GM18867 (cell line): ENCODE results near the gene METTL5.

Experiments used
- ATAC-seq: cut with Tn5 transposase; IDR thresholded peaks from one replicate; pipeline ENCODE4 v1.9.1; 2021; ENCODE audit warnings: mild to moderate bottlenecking, moderate library complexity; ENCODE audit not compliant: unreplicated experiment

The METTL5 gene

GRCh38 chr2:169782513-169782912 lies 42.2 kb downstream of the METTL5 start:
- no peak for ATAC-seq

GRCh38 chr2:169781249-169782013 lies 43.3 kb downstream of the METTL5 start:
- no peak for ATAC-seq

GRCh38 chr2:169778446-169778845 lies 46.3 kb downstream of the METTL5 start:
- ATAC-seq, result no peak

- ATAC-seq, result no peak
These were observed 48.4 kb downstream of the METTL5 start for GRCh38 chr2:169776252-169776761.

- ATAC-seq, result no peak
These were observed 48.9 kb downstream of the METTL5 start for GRCh38 chr2:169775765-169776164.

- ATAC-seq, result no peak
These were observed 49.4 kb downstream of the METTL5 start for GRCh38 chr2:169775354-169775753.

GRCh38 chr2:169772651-169773050 lies 52.1 kb downstream of the METTL5 start:
- no peak for ATAC-seq

GRCh38 chr2:169771612-169772011 lies 53.1 kb downstream of the METTL5 start:
- no peak for ATAC-seq

GRCh38 chr2:169771021-169771420 lies 53.7 kb downstream of the METTL5 start:
- ATAC-seq, result no peak

- ATAC-seq, result no peak
These were observed 56.3 kb downstream of the METTL5 start for GRCh38 chr2:169768262-169768995.

GRCh38 chr2:169767243-169767888 lies 57.3 kb downstream of the METTL5 start:
- no peak for ATAC-seq

- ATAC-seq, result no peak
These were observed 59.2 kb downstream of the METTL5 start for GRCh38 chr2:169765523-169765922.

GRCh38 chr2:169761970-169762292 lies 62.8 kb downstream of the METTL5 start:
- no peak for ATAC-seq
